HEK293T (cell line): ENCODE results near the gene MICAL2.

Experiments used
- ARNT ChIP-seq: fragments of 450-650 bp; IDR thresholded peaks from 2 replicates; pipeline ENCODE4 v1.6.1; 2017; ENCODE audit warnings: mild to moderate bottlenecking
- BHLHE40 ChIP-seq: fragments of 450-650 bp; IDR thresholded peaks from 2 replicates; pipeline ENCODE4 v1.6.1; 2016; ENCODE audit warnings: mild to moderate bottlenecking, moderate library complexity, borderline replicate concordance
- ELF4 ChIP-seq: fragments of 450-650 bp; IDR thresholded peaks from 2 replicates; pipeline ENCODE4 v1.6.1; 2017; ENCODE audit warnings: antibody characterized with exemption
- FOXK2 ChIP-seq: fragments of 450-650 bp; IDR thresholded peaks from 2 replicates; pipeline ENCODE4 v1.6.1; 2016; ENCODE audit warnings: mild to moderate bottlenecking
- FOXM1 ChIP-seq: fragments of 450-650 bp; IDR thresholded peaks from 2 replicates; pipeline ENCODE4 v1.6.1; 2017; ENCODE audit warnings: mild to moderate bottlenecking, borderline replicate concordance
- HDGF ChIP-seq: fragments of 450-650 bp; IDR thresholded peaks from 2 replicates; pipeline ENCODE4 v1.6.1; 2017; ENCODE audit warnings: antibody characterized with exemption, borderline replicate concordance
- PKNOX1 ChIP-seq: fragments of 450-650 bp; IDR thresholded peaks from 2 replicates; pipeline ENCODE4 v1.6.1; 2016
- SP1 ChIP-seq: fragments of 450-650 bp; IDR thresholded peaks from 2 replicates; pipeline ENCODE4 v1.6.1; 2017
- SUZ12 ChIP-seq: fragments of 450-650 bp; IDR thresholded peaks from 2 replicates; pipeline ENCODE4 v1.6.1; 2016; ENCODE audit warnings: mild to moderate bottlenecking
- ZNF384 ChIP-seq: fragments of 450-650 bp; IDR thresholded peaks from 2 replicates; pipeline ENCODE4 v1.6.1; 2016

GRCh38 chr11:12275818-12276217 lies 165.4 kb downstream of the MICAL2 start:
- TF ChIP-seq SUZ12, result no peak
- no peak for TF ChIP-seq BHLHE40
- TF ChIP-seq FOXM1, result no peak
- no peak for TF ChIP-seq ZNF384
- no peak for TF ChIP-seq ARNT
- TF ChIP-seq HDGF, result no peak
- no peak for TF ChIP-seq ELF4
- TF ChIP-seq FOXK2, result no peak
- TF ChIP-seq PKNOX1, result no peak
- no peak for TF ChIP-seq SP1
